Spleen (tissue), 7 donors: ENCODE results near the gene ZNF777.
"Not testable (repeated sequence)": the region's sequence is repeated elsewhere in the genome, so short reads cannot be mapped to it uniquely, and the experiment has no call there.

Source experiments
- POLR2A ChIP-seq, 3 donors: fragments of 450-650 bp; IDR thresholded peaks; one replicate each; pipeline ENCODE4 v1.5.1; 2017; ENCODE audit warnings: antibody characterized with exemption in 3 of 3, mild to moderate bottlenecking in 1 of 3
- POLR2AphosphoS5 ChIP-seq, 3 donors: sonication (generic); formaldehyde crosslinking; IDR thresholded peaks; one replicate each; pipeline ENCODE4 v1.5.1; 2017; ENCODE audit warnings: antibody characterized with exemption in 3 of 3
- TF ChIP-seq, protein P1 (sequence below), 11 experiments: fragments of 200-600 bp in 7 of 11; fragments of 450-650 bp in 4 of 11; sonication (generic) in 4 of 11; IDR thresholded peaks in 8 of 11; conservative IDR thresholded peaks in 3 of 11; 1 replicate in 7 of 11; 2 replicates in 4 of 11; pipeline versions ENCODE4 v1.4.0 to v1.8.0; 2016 to 2021; ENCODE audit warnings: antibody characterized with exemption in 11 of 11, inconsistent platforms in 4 of 11, mild to moderate bottlenecking in 1 of 11
- donor health status: DM: no; HTN: no; CAD: no; lungs with moderate emphysema.
- donor health status: DM: no; HTN: no; CAD: no.
- donor health status: DM: no; HTN: no; CAD: no.

- TF ChIP-seq, protein P1, sequence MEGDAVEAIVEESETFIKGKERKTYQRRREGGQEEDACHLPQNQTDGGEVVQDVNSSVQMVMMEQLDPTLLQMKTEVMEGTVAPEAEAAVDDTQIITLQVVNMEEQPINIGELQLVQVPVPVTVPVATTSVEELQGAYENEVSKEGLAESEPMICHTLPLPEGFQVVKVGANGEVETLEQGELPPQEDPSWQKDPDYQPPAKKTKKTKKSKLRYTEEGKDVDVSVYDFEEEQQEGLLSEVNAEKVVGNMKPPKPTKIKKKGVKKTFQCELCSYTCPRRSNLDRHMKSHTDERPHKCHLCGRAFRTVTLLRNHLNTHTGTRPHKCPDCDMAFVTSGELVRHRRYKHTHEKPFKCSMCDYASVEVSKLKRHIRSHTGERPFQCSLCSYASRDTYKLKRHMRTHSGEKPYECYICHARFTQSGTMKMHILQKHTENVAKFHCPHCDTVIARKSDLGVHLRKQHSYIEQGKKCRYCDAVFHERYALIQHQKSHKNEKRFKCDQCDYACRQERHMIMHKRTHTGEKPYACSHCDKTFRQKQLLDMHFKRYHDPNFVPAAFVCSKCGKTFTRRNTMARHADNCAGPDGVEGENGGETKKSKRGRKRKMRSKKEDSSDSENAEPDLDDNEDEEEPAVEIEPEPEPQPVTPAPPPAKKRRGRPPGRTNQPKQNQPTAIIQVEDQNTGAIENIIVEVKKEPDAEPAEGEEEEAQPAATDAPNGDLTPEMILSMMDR (IDR thresholded peaks at IDR 0.05 in 8 of 11, conservative IDR thresholded peaks at IDR 0.05 in 3 of 11), result not testable (repeated sequence)
- not testable (repeated sequence) for TF ChIP-seq POLR2A, POLR2AphosphoS5 (IDR thresholded peaks at IDR 0.05)
These were observed 14.8 kb downstream of the ZNF777 start for GRCh38 chr7:149446026-149446425.
